Loucy (cell line): ENCODE measurements around the gene UBIAD1.

Experiments used
- H2AFZ ChIP-seq: fragments of 200-600 bp; sonication (generic); 2 replicates; pipeline ENCODE4 v1.6.0; 2016; ENCODE audit warnings: antibody characterized with exemption, mild to moderate bottlenecking, low read length, moderate library complexity
- H3F3A ChIP-seq: fragments of 200-600 bp; 2 replicates; pipeline ENCODE4 v1.6.0; 2016; ENCODE audit warnings: antibody characterized with exemption, low read depth, mild to moderate bottlenecking
- H3K27me3 ChIP-seq: fragments of 200-600 bp; sonication (generic); 2 replicates; pipeline ENCODE4 v1.6.1; 2014; ENCODE audit warnings: low read length, mild to moderate bottlenecking; ENCODE audit not compliant: insufficient read depth, poor library complexity, severe bottlenecking
- H3K36me3 ChIP-seq: fragments of 200-600 bp; sonication (generic); 2 replicates; pipeline ENCODE4 v1.6.1; 2016; ENCODE audit warnings: low read length; ENCODE audit not compliant: insufficient read depth
- H3K4me1 ChIP-seq: fragments of 200-600 bp; sonication (generic); 2 replicates; pipeline ENCODE4 v1.5.1; 2014; ENCODE audit warnings: low read length, mild to moderate bottlenecking; ENCODE audit not compliant: insufficient read depth, poor library complexity, severe bottlenecking
- H3K4me2 ChIP-seq: fragments of 200-600 bp; sonication (generic); 2 replicates; pipeline ENCODE4 v1.6.0; 2014; ENCODE audit warnings: antibody characterized with exemption, low read length, low read depth, mild to moderate bottlenecking; ENCODE audit not compliant: poor library complexity, severe bottlenecking
- H3K4me3 ChIP-seq: fragments of 200-600 bp; sonication (generic); 2 replicates; pipeline ENCODE4 v1.5.1; 2014; ENCODE audit warnings: low read length, mild to moderate bottlenecking, mixed read lengths; ENCODE audit not compliant: poor library complexity, severe bottlenecking
- H3K79me2 ChIP-seq: fragments of 200-600 bp; sonication (generic); 2 replicates; pipeline ENCODE4 v1.6.1; 2014; ENCODE audit warnings: low read length; ENCODE audit not compliant: insufficient read depth
- H3K9ac ChIP-seq: fragments of 200-600 bp; sonication (generic); 2 replicates; pipeline ENCODE4 v1.6.0; 2014; ENCODE audit warnings: mild to moderate bottlenecking, low read depth, low read length, moderate library complexity; ENCODE audit not compliant: poor library complexity, severe bottlenecking
- H3K9me2 ChIP-seq: fragments of 200-600 bp; sonication (generic); replicated peaks from 2 replicates; pipeline ENCODE4 v1.6.1; 2016; ENCODE audit warnings: low read depth, low read length, mixed read lengths
- H3K9me3 ChIP-seq: fragments of 200-600 bp; sonication (generic); 2 replicates; pipeline ENCODE4 v1.6.1; 2014; ENCODE audit warnings: mild to moderate bottlenecking, antibody characterized with exemption, low read length, low read depth; ENCODE audit not compliant: insufficient read depth
- H4K20me1 ChIP-seq: fragments of 200-600 bp; sonication (generic); 2 replicates; pipeline ENCODE4 v1.6.0; 2014; ENCODE audit warnings: antibody characterized with exemption, low read length, mild to moderate bottlenecking; ENCODE audit not compliant: insufficient read depth, poor library complexity, severe bottlenecking
- CTCF ChIP-seq: fragments of 200-600 bp; sonication (generic); conservative IDR thresholded peaks from 2 replicates; pipeline ENCODE4 v1.5.1; 2014; ENCODE audit warnings: mild to moderate bottlenecking, antibody characterized with exemption, low read length
- EZH2phosphoT487 ChIP-seq: fragments of 200-600 bp; IDR thresholded peaks from 2 replicates; pipeline ENCODE4 v1.6.1; 2018; ENCODE audit warnings: antibody characterized with exemption, mild to moderate bottlenecking, moderate library complexity, borderline replicate concordance

The UBIAD1 gene

DNA sequence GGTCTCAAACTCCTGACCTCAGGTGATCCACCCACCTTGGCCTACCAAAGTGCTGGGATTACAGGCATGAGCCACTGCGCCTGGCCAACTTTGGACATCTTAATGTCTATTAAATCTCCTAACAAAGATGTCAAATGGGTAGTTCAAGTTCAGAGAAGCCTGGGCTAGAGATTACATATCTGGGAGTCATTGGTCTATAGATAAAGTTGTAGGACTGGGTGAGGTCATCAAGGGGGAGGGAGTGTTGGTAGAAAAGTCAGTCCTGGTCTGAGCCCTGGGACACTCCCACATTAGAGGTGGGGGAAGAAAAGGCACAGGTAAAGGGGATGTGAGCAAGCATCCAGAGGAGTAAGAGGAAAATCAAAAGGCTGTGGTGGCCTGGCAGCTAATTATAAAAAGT is 6.6 kb downstream of the UBIAD1 start:
- no peak overlapping the region for H3K4me3 ChIP-seq
- H4K20me1 ChIP-seq: no peaks in the 10 kb centered on the region
- no peaks in the 10 kb centered on the region for H3K27me3 ChIP-seq
- peaks cover 53% of the 10 kb centered on the region for H3K4me1 ChIP-seq
- no peaks in the 10 kb centered on the region for H3K9me2 ChIP-seq
- H3K79me2 ChIP-seq: peaks cover 93% of the 10 kb centered on the region
- no peak overlapping the region for H3K9ac ChIP-seq
- TF ChIP-seq CTCF: no peak
- TF ChIP-seq EZH2phosphoT487: no peak
- H3F3A ChIP-seq: no peaks in the 10 kb centered on the region
- H3K4me2 ChIP-seq: peak overlapping the region; percentile 81
- H3K36me3 ChIP-seq: no peaks in the 10 kb centered on the region
- no peaks in the 10 kb centered on the region for H3K9me3 ChIP-seq
- H2AFZ ChIP-seq: no peak overlapping the region

DNA sequence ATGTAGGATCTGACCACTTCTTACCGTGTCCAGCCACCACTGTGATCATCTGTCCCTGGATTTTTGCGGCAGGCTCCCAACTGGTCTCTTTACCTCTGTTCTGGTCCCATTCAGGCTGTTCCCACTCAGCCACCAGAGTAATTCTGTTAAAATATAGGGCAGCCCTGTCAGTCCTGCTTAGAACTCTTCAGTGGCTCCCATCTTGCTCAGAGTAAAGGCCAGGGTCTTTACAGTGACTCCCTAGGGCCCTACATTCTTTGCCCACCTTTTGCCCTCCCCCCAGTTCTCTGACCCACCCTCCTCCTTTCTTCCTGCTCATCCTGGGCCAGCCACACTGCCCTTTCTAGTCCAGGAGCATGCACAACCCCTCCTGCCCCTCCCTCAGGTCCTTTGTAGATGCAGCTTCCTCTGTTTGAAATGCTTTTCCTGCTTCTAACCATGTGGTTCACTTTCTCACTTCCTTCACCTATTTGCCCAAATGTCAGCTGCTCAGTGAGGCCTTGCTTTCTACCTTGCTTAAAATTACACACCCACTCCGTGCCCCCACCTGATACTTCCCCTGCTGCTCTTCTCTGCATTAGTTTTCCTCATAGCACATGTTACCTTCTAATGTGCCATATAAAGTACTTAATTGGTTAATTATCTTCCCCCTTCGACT is 7.8 kb downstream of the UBIAD1 start:
- Histone ChIP-seq H3K4me2 (peak overlapping the region; percentile 81), H3K4me3 (peak overlapping the region; percentile 63), H3K9ac (peak overlapping the region; percentile 66), H3K9me3 (no peaks in the 10 kb centered on the region), H3K9me2 (no peaks in the 10 kb centered on the region), H3K27me3 (no peaks in the 10 kb centered on the region), H3F3A (no peaks in the 10 kb centered on the region), H3K36me3 (peaks cover 8% of the 10 kb centered on the region; the same call in 1 of the 2 replicates), H3K4me1 (peaks cover 43% of the 10 kb centered on the region), H4K20me1 (no peaks in the 10 kb centered on the region), H3K79me2 (peaks cover 93% of the 10 kb centered on the region), H2AFZ (peak overlapping the region; percentile 26; the same call in 1 of the 2 replicates)
- TF ChIP-seq CTCF: no peak
- TF ChIP-seq EZH2phosphoT487: no peak

DNA sequence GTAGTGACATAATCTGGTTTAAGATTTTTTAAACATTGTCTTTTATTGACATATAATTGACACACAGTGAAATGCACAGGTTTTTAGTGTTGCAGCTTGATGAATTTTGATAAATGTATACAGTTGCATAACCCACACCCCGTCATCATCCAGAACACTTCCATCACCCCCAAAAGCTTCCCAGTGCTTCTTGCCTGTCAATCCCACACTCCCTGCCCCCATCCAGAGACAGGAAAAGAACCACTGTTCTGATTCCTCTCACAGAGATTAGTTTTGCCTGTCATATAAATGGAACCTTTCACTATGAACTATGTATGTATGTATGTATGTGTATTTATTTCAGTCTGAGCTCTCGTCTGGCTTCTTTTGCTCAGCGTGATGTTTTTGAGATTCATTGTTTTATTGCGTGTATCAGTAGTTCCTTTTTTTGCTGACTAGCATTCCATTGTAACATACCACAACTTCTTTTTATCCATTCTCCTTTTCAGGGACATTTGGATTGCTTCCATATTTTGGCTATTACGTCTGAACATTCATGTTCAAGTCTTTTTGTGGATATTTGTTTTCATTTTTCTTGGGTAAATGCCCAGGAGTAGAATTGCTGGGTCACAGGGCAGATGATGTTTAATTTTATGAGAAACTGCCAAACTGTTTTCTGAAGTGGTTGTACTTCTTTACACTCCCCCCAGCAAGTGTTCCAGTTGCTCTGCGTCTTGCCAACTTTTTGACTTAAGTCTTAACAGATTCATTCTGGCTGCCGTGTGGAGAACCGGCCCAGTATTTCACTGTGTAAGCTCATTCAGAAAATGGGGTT is 8.7 kb downstream of the UBIAD1 start:
- H3K4me3 ChIP-seq: peak overlapping the region; percentile 63
- H3K79me2 ChIP-seq: peaks cover 88% of the 10 kb centered on the region

More for the DNA sequence above, 8.7 kb downstream of the UBIAD1 start:
- Histone ChIP-seq H3K9me2 (no peaks in the 10 kb centered on the region), H3K9me3 (no peaks in the 10 kb centered on the region), H3K4me1 (peaks cover 38% of the 10 kb centered on the region), H3K9ac (peak overlapping the region; percentile 66), H4K20me1 (no peaks in the 10 kb centered on the region), H3K27me3 (no peaks in the 10 kb centered on the region), H3F3A (no peaks in the 10 kb centered on the region), H3K36me3 (peaks cover 16% of the 10 kb centered on the region; the same call in 1 of the 2 replicates), H2AFZ (peak overlapping the region; percentile 26; the same call in 1 of the 2 replicates), H3K4me2 (peak overlapping the region; percentile 81)
- TF ChIP-seq EZH2phosphoT487 (no peak), CTCF (no peak)
